Cardiac fibroblast (primary cell): ENCODE measurements around the gene B4GALNT2.
"Not testable (repeated sequence)": the region's sequence is repeated elsewhere in the genome, so short reads cannot be mapped to it uniquely, and the experiment has no call there.

ENCODE experiments used
- DNase-seq, 2 donors: peaks; one replicate each; pipeline versions ENCODE4 v3.0.0 to v3.0.0-alpha.2; 2010; ENCODE audit warnings: low read depth in 2 of 2
- H3K4me3 ChIP-seq, 2 donors: replicated peaks in 1 of 2; 1 replicate in 1 of 2; 2 replicates in 1 of 2; pipeline ENCODE4 v1.5.1; 2011; ENCODE audit warnings: low read depth in 2 of 2, low read length in 2 of 2, mild to moderate bottlenecking in 2 of 2, moderate library complexity in 1 of 2
- TF ChIP-seq, protein P1 (sequence below): IDR thresholded peaks from one replicate; pipeline ENCODE4 v1.5.1; 2011; ENCODE audit warnings: low read depth, mild to moderate bottlenecking, low read length, inconsistent platforms

The B4GALNT2 gene

DNA sequence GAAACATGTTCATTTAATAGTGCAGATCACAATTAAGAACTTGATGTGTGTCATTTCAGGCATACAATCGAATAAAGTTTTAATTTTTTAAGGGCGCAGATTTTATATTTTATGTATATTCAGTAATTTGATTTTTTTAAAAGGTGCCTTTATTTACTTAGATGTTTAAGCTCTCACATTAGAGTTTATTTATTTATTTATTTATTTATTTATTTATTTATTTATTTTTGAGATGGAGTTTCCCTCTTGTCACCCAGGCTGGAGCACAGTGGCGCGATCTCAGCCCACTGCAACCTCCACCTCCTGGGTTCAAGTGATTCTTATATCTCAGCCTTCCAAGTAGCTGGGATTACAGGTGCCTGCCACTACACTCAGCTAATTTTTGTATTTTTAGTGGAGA is 3.8 kb downstream of the B4GALNT2 start:
- TF ChIP-seq, protein P1, sequence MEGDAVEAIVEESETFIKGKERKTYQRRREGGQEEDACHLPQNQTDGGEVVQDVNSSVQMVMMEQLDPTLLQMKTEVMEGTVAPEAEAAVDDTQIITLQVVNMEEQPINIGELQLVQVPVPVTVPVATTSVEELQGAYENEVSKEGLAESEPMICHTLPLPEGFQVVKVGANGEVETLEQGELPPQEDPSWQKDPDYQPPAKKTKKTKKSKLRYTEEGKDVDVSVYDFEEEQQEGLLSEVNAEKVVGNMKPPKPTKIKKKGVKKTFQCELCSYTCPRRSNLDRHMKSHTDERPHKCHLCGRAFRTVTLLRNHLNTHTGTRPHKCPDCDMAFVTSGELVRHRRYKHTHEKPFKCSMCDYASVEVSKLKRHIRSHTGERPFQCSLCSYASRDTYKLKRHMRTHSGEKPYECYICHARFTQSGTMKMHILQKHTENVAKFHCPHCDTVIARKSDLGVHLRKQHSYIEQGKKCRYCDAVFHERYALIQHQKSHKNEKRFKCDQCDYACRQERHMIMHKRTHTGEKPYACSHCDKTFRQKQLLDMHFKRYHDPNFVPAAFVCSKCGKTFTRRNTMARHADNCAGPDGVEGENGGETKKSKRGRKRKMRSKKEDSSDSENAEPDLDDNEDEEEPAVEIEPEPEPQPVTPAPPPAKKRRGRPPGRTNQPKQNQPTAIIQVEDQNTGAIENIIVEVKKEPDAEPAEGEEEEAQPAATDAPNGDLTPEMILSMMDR = no peak
- DNase-seq = no peak
- H3K4me3 ChIP-seq = no peak overlapping the region

DNA sequence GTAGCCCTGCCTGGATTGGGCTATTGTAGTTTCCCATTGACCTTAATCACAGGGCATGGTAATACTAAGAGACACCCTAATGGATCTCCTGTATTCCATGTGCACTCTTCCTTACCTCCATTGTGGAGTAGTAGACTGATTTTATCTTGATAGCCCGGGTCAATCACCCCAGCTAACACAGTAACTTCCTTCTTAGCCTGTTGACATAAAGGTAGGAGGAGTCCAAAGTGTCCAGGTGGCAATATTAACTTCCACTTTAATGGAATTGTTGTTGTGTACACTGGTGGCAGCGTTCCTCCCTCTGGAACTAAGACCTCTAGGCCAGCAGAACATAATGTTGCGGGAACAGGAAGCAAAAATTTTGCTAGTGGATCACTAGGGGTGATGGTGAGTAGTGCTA is 13.1 kb downstream of the B4GALNT2 start:
- DNase-seq, H3K4me3 ChIP-seq: not testable (repeated sequence)

DNA sequence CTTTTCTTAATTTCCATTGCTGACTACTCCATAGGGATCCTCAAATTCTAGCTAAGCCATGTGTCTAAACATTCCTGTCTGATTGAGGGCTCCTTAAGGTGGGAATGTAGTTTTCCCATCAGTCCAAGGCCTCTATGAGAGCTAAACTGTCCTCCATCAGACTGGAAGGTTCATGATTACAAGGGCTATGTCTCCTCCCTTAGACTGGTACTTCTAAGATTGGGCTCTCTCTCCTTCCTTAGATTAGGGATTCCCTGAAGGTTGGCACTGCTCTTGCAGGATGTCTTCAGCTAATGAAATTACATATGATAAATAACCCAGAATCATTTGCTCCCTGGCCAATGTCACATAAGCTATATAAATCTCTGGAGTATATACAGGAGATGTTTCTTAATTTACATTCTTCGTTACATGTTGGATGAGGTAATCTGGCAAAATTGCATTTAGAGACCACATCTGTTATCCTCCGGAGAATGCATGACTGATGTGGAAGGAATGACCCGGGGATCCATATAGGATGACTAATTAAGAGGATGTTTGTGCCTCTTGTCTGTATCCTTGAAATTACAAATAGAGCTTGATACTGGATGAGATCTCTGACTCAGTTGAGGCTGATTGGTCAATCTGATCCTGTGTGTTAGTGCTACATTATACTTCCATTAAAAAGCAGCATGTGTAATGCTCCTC is 14.2 kb downstream of the B4GALNT2 start:
- DNase-seq = peak; percentile 86 to 100
- H3K4me3 ChIP-seq = no peak overlapping the region
- TF ChIP-seq, protein P1 = no peak

DNA sequence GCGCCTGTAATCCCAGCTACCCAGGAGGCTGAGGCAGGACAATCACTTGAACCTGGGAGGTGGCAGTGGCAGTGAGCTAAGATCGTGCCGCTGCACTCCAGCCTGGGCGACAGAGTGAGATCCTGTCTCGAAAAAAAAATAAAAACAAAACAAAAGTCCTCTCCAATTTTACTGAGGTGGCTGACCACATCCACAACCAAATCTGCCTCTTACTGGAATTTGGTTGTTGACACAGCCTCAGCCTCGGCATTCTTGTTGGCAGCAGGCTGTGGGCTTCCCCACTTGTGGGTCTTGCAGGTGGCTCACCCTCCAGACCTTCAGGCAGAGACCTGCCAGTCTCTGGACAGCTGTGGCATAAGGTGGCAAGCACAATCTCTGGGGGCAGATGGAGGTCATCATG is 15.6 kb downstream of the B4GALNT2 start:
- TF ChIP-seq, protein P1 = no peak
- no peak overlapping the region for H3K4me3 ChIP-seq
- DNase-seq = no peak

DNA sequence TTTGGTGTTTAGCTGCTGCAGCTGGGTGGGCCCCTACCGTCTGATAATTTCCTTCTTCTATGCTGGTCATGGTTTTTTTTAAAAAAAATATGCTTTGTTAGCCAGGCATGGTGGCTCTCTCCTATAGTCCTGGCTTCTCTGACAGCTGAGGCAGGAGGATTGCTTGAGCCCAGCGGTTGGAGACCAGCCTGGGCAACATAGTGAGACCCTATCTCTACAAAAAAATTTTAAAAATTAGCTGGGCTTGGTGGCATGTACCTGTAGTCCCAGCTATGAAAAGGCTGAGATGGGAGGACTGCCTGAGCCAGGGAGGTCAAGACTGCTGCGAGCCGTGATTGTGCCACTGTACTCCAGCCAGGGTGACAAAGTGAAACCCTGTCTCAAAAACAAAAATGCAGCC is 19.4 kb downstream of the B4GALNT2 start:
- DNase-seq = no peak
- TF ChIP-seq, protein P1 = no peak
- H3K4me3 ChIP-seq = no peak overlapping the region

DNA sequence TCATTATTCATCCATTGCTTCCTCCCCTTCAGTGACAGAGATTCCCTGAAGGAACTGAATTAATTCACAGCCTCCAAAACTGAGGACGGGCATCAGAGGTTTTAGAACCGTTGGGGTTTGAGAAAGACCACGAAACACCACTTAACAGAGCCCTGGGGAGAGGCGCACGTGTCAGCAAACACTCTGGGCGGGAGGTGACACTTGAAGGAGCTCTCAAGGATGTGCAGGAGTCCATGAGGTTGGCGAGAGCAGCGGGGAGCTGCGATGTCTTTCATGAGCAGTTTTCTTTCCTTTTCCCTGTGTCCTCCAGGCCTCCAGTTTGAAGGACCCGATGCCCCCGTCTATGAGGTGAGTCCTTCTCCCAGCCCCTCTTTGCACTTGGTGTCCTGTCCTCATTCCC is 23.7 kb downstream of the B4GALNT2 start:
- TF ChIP-seq, protein P1 = no peak
- DNase-seq = no peak
- H3K4me3 ChIP-seq = no peak overlapping the region

DNA sequence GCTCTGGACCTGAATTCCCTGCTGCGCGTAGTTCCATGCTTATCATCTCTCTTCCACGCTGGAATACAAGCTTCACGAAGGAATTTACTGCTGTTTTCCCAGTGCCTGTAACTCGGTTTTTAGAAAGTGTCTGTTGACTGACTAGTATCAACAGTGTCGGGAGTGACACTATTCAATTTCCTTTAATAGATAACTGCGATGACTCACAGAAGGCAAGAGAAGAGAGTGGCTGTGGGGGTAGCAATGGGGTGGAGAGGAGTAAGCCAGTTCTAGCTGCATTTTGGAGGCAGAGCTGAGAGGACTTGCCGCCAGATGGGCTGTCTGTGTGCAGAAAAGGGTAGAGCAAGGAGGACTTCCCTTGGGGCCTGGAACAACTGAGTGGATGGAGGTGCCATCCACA is 25.2 kb downstream of the B4GALNT2 start:
- TF ChIP-seq, protein P1 = no peak
- H3K4me3 ChIP-seq = no peak overlapping the region
- peak; percentile 12 to 27 for DNase-seq
